ENCODE data around the gene BAK1.

- TF ChIP-seq POLR2A (IDR thresholded peaks at IDR 0.05; ENCODE audit: low read length) (no peak), GATA1 (IDR thresholded peaks at IDR 0.05; ENCODE audit: low read depth, low read length) (no peak)
Observed at GRCh38 chr6:33610067-33610466, 30.0 kb upstream of the BAK1 start.

All from erythroblast (primary cell).